Measurements from ENCODE around the gene LRP2.

DNA sequence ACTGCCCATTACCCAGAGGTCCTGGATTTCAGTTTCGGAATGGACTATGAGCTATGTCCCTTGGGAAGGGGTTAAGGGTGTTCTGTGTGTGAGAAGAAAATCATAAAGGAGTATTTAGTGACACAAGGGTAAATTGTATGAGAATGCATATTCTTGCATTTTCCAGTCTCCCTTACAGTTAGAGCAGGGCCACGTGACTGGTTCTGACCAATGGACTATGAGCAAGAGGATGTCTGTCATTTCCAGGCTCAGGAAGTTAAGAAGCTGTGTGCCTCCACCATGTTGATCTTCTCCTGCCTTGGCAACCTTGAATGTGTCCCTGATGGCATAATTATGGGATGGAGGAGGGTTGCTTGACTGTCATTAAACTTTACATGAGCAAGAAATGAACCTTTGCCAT lies 198.0 kb downstream of the LRP2 start:
- no peak for TF ChIP-seq EP300 (IDR thresholded peaks at IDR 0.05)
- no peak for TF ChIP-seq POLR2A (IDR thresholded peaks at IDR 0.05)
- no peak for TF ChIP-seq POLR2AphosphoS5 (IDR thresholded peaks at IDR 0.05)

Data from upper lobe of left lung (tissue), 4 donors.